Peyer's patch (tissue), 4 donors: ENCODE measurements around the gene PIGX.

ENCODE experiments used
- POLR2A ChIP-seq, 2 donors: fragments of 450-650 bp; IDR thresholded peaks; one replicate each; pipeline ENCODE4 v1.5.1; 2017; ENCODE audit warnings: antibody characterized with exemption in 2 of 2, mild to moderate bottlenecking in 2 of 2, moderate library complexity in 2 of 2
- TF ChIP-seq, protein P1 (sequence below), 6 experiments: fragments of 450-650 bp in 4 of 6; fragments of 200-600 bp in 2 of 6; sonication (generic) in 1 of 6; IDR thresholded peaks; one replicate each; pipeline ENCODE4 v1.5.1; 2017 to 2019; ENCODE audit warnings: antibody characterized with exemption in 6 of 6, mild to moderate bottlenecking in 3 of 6, moderate library complexity in 1 of 6

DNA sequence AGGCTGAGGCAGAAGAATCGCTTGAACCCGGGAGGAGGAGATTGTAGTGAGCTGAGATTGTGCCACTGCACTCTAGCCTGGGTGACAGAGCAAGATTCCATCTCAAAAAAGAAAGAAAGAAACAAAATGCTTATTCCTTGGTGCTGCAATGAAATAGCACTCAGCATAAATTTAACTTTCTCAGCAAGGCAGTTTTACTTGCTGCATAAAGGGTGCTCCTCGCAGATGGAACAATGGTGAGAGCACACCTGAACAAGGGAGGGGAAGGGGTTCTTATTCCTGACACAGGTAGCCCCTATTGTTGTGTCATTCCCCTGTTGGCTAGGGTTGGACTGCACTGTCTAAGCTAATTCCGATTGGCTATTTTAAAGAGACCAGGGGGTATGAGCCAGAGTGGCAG, 44.6 kb downstream of the PIGX start:
- TF ChIP-seq, protein P1, sequence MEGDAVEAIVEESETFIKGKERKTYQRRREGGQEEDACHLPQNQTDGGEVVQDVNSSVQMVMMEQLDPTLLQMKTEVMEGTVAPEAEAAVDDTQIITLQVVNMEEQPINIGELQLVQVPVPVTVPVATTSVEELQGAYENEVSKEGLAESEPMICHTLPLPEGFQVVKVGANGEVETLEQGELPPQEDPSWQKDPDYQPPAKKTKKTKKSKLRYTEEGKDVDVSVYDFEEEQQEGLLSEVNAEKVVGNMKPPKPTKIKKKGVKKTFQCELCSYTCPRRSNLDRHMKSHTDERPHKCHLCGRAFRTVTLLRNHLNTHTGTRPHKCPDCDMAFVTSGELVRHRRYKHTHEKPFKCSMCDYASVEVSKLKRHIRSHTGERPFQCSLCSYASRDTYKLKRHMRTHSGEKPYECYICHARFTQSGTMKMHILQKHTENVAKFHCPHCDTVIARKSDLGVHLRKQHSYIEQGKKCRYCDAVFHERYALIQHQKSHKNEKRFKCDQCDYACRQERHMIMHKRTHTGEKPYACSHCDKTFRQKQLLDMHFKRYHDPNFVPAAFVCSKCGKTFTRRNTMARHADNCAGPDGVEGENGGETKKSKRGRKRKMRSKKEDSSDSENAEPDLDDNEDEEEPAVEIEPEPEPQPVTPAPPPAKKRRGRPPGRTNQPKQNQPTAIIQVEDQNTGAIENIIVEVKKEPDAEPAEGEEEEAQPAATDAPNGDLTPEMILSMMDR (IDR thresholded peaks at IDR 0.05): no peak
- no peak for TF ChIP-seq POLR2A (IDR thresholded peaks at IDR 0.05)
